MM.1S (cell line): Measurements from ENCODE around the gene FOXO3.

Experiments
- DNase-seq: peaks from one replicate; pipeline ENCODE4 v3.0.0-alpha.2; 2015
- H2AFZ ChIP-seq: fragments of 300-600 bp; sonication (generic); 2 replicates; pipeline ENCODE4 v1.6.0; 2016; ENCODE audit warnings: antibody characterized with exemption, low read length
- H3F3A ChIP-seq: fragments of 300-600 bp; sonication (generic); 2 replicates; pipeline ENCODE4 v1.6.1; 2016; ENCODE audit warnings: mild to moderate bottlenecking, antibody characterized with exemption, low read length, moderate library complexity, mixed read lengths; ENCODE audit not compliant: insufficient read depth
- H3K27ac ChIP-seq: fragments of 300-600 bp; sonication (generic); 2 replicates; pipeline ENCODE4 v1.5.1; 2016; ENCODE audit warnings: mild to moderate bottlenecking, low read length
- H3K27me3 ChIP-seq: fragments of 300-600 bp; sonication (generic); replicated peaks from 2 replicates; pipeline ENCODE4 v1.6.0; 2016; ENCODE audit warnings: low read length; ENCODE audit not compliant: insufficient read depth
- H3K36me3 ChIP-seq: fragments of 300-600 bp; sonication (generic); replicated peaks from 2 replicates; pipeline ENCODE4 v1.6.1; 2016; ENCODE audit warnings: mild to moderate bottlenecking, low read length, mixed read lengths; ENCODE audit not compliant: insufficient read depth
- H3K4me1 ChIP-seq: fragments of 300-600 bp; sonication (generic); 2 replicates; pipeline ENCODE4 v1.6.1; 2016; ENCODE audit warnings: low read length, mixed read lengths
- H3K4me2 ChIP-seq: fragments of 300-600 bp; sonication (generic); 2 replicates; pipeline ENCODE4 v1.6.0; 2016; ENCODE audit warnings: low read depth, low read length
- H3K4me3 ChIP-seq: fragments of 300-600 bp; sonication (generic); 2 replicates; pipeline ENCODE4 v1.5.1; 2016; ENCODE audit warnings: low read length, mixed read lengths
- H3K79me2 ChIP-seq: fragments of 300-600 bp; sonication (generic); 2 replicates; pipeline ENCODE4 v1.6.1; 2016; ENCODE audit warnings: mixed run types, low read length, mixed read lengths
- H3K9ac ChIP-seq: fragments of 300-600 bp; sonication (generic); 2 replicates; pipeline ENCODE4 v1.6.1; 2016; ENCODE audit warnings: low read length, mixed read lengths
- H3K9me2 ChIP-seq: fragments of 300-600 bp; sonication (generic); replicated peaks from 2 replicates; pipeline ENCODE4 v1.6.1; 2016; ENCODE audit warnings: mild to moderate bottlenecking, low read length, mixed read lengths; ENCODE audit not compliant: insufficient read depth
- H3K9me3 ChIP-seq: fragments of 300-600 bp; sonication (generic); replicated peaks from 2 replicates; pipeline ENCODE4 v1.6.1; 2016; ENCODE audit warnings: mild to moderate bottlenecking, low read length, mixed read lengths; ENCODE audit not compliant: insufficient read depth
- H4K20me1 ChIP-seq: fragments of 300-600 bp; sonication (generic); 2 replicates; pipeline ENCODE4 v1.6.1; 2016; ENCODE audit warnings: mild to moderate bottlenecking, low read length, moderate library complexity, mixed read lengths; ENCODE audit not compliant: insufficient read depth
- CTCF ChIP-seq: fragments of 300-600 bp; sonication (generic); IDR thresholded peaks from 2 replicates; pipeline ENCODE4 v1.5.1; 2016; ENCODE audit warnings: antibody characterized with exemption, low read length, mixed read lengths
- EZH2 ChIP-seq: fragments of 300-600 bp; sonication (generic); optimal IDR thresholded peaks from 2 replicates; pipeline ENCODE3; 2017; ENCODE audit warnings: low read depth, mild to moderate bottlenecking, antibody characterized with exemption, low read length, mixed read lengths
- EZH2phosphoT487 ChIP-seq: fragments of 300-600 bp; sonication (generic); IDR thresholded peaks from 2 replicates; pipeline ENCODE4 v1.6.1; 2018; ENCODE audit warnings: antibody characterized with exemption, low read length

The FOXO3 gene

GRCh38 chr6:108643184-108643583 is 82.5 kb downstream of the FOXO3 start:
- Histone ChIP-seq H3F3A (peaks cover 66% of the 10 kb centered on the region), H3K4me3 (no peak overlapping the region), H3K9ac (no peak overlapping the region), H3K27me3 (no peaks in the 10 kb centered on the region), H4K20me1 (peaks cover 33% of the 10 kb centered on the region), H2AFZ (no peak overlapping the region), H3K27ac (peak overlapping the region; percentile 15; the same call in 1 of the 2 replicates), H3K4me2 (no peak overlapping the region; the same call in 1 of the 2 replicates), H3K36me3 (peaks cover 4% of the 10 kb centered on the region), H3K9me2 (no peaks in the 10 kb centered on the region), H3K9me3 (no peaks in the 10 kb centered on the region), H3K79me2 (peaks cover 100% of the 10 kb centered on the region), H3K4me1 (peaks cover 100% of the 10 kb centered on the region)
- no peak for DNase-seq
- TF ChIP-seq EZH2phosphoT487 (no peak), EZH2 (no peak), CTCF (no peak)

- Histone ChIP-seq H3K9me3 (no peaks in the 10 kb centered on the region), H3K9ac (no peak overlapping the region), H4K20me1 (peaks cover 23% of the 10 kb centered on the region), H3K9me2 (no peaks in the 10 kb centered on the region), H3K27ac (peak overlapping the region; percentile 15; the same call in 1 of the 2 replicates), H3K4me2 (0 out of 2 replicates have a peak overlapping the region, but pooled peaks have one; percentile 0), H3K4me3 (no peak overlapping the region), H3K4me1 (peaks cover 98% of the 10 kb centered on the region), H3K79me2 (peaks cover 100% of the 10 kb centered on the region), H3K27me3 (no peaks in the 10 kb centered on the region), H3K36me3 (peaks cover 4% of the 10 kb centered on the region; the same call in 1 of the 2 replicates), H2AFZ (no peak overlapping the region), H3F3A (peaks cover 66% of the 10 kb centered on the region)
- DNase-seq, result no peak
- TF ChIP-seq CTCF (no peak), EZH2 (no peak), EZH2phosphoT487 (no peak)
These were observed 83.5 kb downstream of the FOXO3 start for GRCh38 chr6:108644252-108644651.

- Histone ChIP-seq H3K4me1 (peaks cover 99% of the 10 kb centered on the region), H3F3A (peaks cover 73% of the 10 kb centered on the region), H4K20me1 (peaks cover 8% of the 10 kb centered on the region; the same call in 1 of the 2 replicates), H3K9me3 (no peaks in the 10 kb centered on the region), H2AFZ (no peak overlapping the region), H3K79me2 (peaks cover 100% of the 10 kb centered on the region), H3K4me2 (peak overlapping the region; percentile 40; the same call in 1 of the 2 replicates), H3K9me2 (no peaks in the 10 kb centered on the region), H3K27ac (peak overlapping the region; percentile 93), H3K9ac (no peak overlapping the region), H3K4me3 (no peak overlapping the region), H3K36me3 (0 out of 2 replicates have a peak, but pooled peaks cover 4% of the 10 kb centered on the region), H3K27me3 (no peaks in the 10 kb centered on the region)
- TF ChIP-seq CTCF, result no peak
- no peak for TF ChIP-seq EZH2
- TF ChIP-seq EZH2phosphoT487, result no peak
- no peak for DNase-seq
These were observed 87.5 kb downstream of the FOXO3 start for GRCh38 chr6:108648191-108648590.
